Left renal pelvis (tissue), 4 donors: ENCODE data around the gene CDA. TPM values are rescaled to one million over a fixed set of nuclear protein-coding genes. Genes with fewer than 3 reads are reported as not detected.

Experiments
- DNase-seq, 4 donors: peaks; one replicate each; pipeline ENCODE4 v3.0.0-alpha.2; 2013; ENCODE audit warnings: low read depth in 4 of 4, low spot score in 3 of 4
- polyA plus RNA-seq, 4 donors: library from polyadenylated mRNA; unstranded; fragments of 120-200 nt; gene quantifications; one replicate each; pipeline ENCODE4 v1.2.1, GENCODE V29; 2013; ENCODE audit not compliant: insufficient read length in 4 of 4

Gene CDA
- polyA plus RNA-seq, 4 donors = 5.4 to 6.8 (median 5.9) TPM

DNA sequence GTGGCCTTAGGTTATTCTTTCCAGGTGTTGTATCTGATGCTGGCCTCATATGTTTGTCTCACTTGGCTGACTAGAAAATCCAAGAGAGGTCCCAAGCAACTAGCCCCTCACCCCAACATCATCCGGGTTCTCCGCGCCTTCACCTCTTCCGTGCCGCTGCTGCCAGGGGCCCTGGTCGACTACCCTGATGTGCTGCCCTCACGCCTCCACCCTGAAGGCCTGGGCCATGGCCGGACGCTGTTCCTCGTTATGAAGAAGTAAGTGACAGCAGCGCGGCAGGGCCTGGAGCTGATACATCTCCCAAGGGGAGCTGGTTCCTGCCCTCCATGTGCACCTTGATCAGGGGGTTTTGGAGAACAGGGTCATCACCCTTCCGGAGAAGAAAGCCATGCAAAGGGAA is 55.5 kb downstream of the CDA start:
- DNase-seq = no peak

DNA sequence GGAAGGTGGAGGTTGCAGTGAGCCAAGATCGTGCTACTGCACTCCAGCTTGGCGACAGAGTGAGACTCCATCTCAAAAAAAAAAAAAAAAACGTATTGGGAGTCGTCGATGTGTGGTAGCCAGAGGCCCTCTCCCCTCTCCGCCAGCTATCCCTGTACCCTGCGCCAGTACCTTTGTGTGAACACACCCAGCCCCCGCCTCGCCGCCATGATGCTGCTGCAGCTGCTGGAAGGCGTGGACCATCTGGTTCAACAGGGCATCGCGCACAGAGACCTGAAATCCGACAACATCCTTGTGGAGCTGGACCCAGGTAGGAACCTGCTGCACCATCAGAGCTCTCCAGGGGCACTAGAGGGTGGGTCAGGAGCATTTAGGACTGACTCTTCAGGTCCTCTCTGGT is 56.5 kb downstream of the CDA start:
- DNase-seq = no peak

DNA sequence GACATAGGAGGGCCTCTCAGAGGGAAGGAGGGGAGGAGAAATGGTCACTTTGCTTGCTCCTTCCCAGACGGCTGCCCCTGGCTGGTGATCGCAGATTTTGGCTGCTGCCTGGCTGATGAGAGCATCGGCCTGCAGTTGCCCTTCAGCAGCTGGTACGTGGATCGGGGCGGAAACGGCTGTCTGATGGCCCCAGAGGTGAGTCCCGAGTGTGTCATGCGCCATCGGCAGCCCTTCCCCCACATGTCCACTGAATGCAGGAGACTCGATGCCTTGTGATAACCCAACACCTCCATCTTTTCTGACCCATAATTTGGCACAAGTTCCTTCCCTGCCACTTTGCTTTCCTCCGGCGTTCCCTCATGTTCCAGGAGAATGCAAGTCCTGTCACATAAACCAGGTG is 59.5 kb downstream of the CDA start:
- no peak for DNase-seq

DNA sequence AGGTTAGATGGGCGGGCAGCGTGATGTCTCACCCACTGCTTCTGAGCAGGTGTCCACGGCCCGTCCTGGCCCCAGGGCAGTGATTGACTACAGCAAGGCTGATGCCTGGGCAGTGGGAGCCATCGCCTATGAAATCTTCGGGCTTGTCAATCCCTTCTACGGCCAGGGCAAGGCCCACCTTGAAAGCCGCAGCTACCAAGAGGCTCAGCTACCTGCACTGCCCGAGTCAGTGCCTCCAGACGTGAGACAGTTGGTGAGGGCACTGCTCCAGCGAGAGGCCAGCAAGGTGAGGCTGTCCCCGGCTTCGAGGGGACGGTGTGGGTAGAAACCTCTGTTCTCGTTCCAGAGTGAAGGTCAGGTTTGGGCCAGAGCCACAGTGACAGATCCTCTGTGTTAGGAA is 60.0 kb downstream of the CDA start:
- DNase-seq = no peak

DNA sequence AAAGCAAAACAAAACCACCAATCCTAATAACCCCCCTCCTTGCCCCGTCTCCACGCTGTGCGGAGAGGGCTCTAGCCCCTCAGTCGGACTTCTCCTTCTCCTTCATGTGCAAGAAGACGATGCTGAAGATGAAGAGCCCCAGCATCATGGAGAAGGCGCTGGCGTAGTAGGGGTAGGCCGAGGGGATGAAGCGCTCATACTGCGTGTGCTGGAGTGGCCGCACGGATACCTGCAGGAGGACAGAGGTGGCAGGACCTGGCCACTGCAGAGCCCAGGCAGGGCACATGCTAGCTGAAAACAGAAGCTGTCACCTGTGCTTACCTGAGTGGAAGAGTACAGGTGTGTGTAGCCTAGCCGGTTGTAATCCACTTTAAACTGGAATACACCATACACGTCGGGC is 63.4 kb downstream of the CDA start:
- DNase-seq = no peak

DNA sequence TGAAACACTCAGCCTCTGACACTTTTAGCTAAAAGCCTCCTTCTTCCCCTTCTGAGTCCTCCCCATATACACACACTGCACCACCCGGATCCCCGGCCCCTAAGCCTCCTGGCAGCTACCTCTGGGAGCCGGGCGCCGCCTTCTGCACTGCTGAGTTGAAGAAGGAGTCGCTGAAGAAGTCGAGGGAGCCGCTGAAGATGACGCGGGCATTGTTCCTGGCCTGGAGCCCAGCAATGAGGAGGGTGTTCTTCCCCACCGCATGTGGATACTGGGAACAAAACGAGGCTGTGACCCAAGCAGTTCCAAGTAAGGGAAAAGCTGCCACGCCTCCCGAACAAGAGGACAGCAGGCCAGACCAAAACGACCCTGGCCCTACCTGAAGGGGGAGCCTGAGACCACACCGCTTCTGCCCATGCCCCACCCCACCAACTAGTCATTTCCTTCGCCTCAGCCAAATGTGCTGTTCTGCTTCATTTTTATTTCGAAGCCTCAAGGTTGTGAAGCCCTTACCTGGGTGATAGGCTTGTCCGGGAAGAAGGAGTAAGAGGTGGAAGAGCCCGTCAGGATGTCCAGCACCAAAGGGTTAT is 65.3 kb downstream of the CDA start:
- DNase-seq = no peak

DNA sequence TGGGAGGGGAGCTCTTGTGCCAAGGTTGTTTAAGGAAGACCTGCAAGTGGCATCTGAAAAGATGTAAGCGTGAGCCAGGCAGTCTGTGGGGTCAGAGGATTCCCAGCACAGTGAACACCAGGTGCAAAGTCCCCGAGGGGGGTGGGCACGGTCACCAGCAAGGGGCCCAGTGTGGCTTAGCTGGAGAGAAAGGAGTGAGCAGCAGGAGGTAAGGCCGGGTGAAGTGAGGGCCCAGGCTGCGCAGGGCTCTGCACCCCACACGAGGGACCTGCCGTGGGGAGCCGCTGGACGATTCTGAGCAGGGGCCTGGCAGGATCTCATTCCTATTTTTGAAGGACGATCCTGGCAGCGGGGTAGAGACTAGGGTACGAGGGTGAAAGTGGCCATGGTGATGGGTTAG is 68.1 kb downstream of the CDA start:
- DNase-seq = no peak

DNA sequence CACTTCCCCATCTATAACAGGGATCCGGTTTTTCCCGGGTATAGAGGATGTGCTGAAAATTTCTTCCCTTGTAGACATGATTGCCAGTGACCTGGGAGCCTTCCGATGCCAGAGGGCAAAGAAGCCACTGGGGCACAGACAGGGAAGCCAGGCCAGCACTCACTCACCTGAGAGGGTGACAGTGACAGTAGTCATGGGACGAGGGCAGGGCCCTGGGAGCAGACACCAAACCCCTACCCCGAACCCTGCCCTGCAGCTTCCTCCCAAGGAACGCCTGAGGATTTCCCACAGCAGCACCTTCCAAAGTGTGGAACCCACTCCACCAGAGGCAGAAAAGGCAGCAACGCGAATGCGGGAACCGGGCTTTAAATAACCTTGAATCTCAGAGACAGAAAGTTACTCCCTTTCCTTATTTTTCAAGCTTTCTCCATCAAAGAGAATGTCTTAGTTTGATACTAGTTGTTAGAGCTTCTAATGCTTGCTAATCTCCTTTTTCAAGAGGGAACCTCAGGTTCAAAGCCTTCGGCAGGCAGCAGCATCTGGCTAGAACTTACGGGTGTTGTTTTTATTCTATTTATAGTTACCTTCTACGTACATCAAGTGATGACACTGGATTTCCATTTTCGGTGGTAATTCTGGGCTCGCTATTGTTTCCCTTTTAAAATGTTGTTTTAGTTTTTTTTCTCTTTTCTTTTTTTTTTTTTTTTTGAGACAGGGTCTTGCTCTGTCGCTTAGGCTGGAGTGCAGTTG is 69.4 kb downstream of the CDA start:
- DNase-seq = no peak

DNA sequence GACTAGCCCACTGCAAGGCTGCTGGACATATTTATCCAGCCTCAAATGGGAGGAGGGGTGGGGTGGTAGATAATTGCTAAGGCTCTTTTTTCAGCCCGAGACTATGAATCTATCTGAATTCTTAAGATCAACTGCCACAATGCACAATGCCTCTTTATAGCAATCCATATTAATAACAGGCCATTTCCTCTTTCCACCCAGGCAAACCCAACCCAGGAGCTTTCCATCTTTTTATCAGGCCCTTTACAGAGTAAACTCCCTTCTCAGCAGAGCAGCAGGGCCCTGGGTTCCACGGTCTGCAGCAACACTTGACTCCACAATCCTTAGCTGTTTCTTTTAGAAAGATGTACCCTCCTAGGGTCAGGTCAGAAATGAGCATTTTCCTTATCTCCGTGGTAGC is 71.5 kb downstream of the CDA start:
- no peak for DNase-seq

DNA sequence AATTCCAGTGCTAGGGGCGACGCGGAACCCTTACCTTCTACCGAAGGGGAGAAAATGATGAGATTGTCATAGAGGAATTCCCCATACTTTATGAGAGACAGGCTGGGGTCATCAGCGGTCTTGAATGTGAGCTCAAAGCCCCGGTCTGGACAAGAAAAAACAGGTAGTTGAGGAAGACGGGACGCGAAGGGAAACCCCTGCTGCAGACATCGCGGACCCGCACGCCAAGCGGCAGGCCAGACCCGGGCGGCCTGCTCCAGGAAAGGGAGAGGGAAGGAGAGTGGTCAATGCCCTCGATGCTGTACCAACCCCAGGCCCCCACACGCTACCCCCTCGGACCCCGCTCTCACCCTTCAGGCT is 71.9 kb downstream of the CDA start:
- DNase-seq = no peak

DNA sequence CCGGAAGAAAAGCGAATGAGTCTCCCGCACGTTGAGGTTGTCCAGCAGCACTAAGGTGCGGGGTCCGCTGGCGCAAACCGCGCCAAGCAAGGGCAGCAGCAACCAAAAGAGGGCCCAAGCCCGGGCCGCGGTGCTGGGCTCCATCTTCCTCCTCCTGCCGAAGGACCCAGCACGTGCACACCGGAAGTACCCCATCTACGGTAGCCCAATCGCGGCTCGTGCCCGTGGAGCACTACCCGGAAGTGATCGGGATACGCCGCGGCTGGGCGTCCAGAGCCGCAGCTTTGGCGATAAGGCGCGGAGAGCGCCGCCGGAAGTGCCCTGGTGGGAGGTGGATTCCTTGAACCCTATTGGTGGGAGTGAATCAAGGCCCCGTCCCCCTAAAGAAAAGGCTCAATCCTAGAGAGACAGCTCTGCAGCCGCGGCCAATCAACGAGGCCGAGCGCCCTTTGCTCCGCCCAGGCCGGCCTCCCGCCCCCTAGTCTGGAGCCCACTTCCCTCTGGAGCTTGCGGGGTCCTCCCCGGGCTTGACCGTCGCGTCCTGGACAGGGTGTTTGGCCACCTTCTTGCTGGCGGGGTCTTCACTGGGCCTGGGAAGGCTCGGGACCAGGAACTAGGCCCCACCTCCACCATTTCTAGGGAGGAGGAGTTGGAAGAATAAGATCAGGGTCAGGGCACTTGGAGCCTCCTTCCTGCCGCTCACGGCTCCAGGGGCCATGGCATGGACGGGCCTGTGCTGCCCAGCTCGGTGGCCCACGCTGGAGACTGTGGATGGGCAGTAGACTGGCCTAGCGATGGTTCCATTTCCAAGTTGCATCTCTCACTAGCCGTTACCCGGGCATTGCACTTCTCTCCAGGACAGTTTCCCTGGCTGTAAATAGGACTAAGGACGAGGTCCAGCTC is 72.6 kb downstream of the CDA start, which contains the start of gene DDOST:
TSS of gene DDOST (minus strand) at position 163 of the 903 bp plus-strand sequence. CDS start at position 144, 19 bp downstream.
- peak; percentile 92 to 96 (median 94) for DNase-seq

DNA sequence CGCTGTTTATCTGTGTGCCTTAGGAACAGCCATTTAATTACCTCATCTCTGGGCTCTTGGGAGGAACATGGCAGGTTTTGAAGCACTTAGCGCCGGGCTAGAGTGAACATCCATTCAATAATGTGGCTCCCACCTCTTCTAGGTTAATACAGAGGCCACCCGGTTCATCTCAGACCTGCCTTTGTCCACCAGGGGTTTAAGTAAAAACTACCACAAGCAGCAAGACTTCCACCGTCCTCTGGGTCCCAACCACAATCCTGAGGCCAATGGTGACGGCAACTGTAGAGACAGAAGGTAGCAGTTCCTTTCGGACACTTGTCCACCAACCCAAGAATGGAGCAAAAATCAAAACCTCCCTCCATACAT is 73.2 kb downstream of the CDA start:
- DNase-seq = no peak

DNA sequence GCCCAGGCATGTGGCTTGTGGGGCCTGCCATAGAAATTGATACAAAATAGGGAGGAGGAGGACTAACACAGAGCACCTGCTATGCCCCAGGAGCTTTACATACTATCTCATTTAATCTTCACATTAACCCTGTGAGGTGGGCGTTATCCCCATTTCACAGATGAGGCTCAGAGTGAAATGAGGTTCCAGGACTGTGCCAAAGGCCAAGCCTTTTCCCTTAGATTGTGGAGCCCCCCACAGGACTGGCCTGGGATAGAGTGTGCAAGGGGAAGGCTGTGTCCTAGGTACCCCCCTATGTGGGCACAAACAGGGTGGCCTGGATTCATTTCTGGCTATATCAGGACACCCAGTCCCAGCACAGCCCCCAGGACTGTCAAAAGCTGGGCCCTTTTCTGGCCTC is 74.5 kb downstream of the CDA start:
- no peak for DNase-seq

DNA sequence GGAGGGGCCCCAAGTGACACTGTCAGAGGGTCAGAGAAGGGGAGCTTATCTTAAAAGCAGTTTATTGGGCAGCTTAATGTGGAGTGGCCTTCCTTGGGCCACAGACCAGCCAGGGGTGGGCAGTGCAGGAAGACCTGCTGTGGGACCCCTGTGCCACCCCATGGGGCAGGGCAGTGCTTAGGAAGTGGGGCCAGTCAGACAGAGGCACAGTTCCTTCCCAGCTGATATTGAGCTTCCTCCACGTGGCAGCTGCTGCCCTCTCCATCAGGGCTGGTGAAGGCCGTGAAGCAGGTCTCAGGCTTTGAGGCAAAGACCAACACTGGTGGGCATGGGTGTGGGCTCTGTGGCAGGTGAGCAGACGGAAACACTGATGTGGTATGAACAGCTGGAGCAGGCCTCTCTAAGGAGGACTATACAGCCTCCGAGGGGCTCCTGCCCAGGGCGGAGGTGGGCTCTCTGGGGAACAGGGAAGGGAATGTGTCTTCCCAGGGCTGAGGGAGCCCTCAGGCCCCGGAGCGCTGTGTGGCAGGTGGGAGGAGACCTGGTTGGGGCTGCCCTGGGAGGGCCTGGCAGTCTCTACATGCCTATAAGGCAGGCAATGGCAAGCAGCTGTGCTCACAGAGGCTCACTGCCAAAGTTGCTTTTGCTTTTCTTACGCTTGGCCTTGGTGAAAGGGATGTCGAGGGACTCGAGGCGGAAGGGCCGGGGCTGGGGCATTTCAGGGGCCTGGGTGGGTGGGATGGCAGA is 75.2 kb downstream of the CDA start:
- no peak for DNase-seq

DNA sequence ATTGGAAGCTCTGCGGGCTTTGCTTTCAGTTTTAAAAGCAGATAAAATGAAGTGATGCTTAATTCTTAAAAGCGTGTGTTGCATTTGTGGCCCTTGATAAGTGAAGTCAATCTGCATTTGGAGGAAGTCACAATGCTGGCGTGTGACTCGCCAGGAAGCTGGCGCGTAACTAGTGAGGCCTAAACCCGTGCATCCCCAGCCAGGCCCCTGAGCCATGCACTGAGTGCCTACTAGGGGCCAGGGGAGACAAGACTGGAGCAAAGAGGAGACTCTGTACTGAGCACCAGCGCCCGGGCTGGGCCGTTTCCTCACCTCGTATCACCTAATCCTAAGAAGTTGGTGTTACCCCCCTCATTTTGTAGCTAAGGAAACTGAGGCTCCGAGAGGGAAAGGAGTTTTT is 76.8 kb downstream of the CDA start:
- DNase-seq = no peak

DNA sequence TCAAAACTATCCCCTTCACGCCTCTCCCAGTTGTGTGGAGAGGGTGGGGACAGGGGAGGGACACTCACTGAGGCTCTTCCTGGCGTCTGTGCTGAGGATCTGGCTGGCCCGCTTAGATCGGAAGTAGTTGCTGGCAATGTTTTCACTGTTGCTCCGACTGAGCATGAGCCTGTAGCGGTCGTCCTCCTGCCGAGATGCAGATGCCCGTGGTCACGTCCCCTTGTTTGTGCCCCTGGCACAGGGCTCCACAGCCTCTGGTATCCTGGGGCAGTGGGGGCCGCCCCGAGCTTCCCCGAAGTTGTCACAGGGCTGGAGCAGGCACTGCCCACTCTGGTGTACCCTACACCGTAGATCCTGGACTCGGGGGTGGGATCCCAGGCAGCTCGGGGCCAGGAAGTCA is 77.2 kb downstream of the CDA start:
- no peak for DNase-seq

DNA sequence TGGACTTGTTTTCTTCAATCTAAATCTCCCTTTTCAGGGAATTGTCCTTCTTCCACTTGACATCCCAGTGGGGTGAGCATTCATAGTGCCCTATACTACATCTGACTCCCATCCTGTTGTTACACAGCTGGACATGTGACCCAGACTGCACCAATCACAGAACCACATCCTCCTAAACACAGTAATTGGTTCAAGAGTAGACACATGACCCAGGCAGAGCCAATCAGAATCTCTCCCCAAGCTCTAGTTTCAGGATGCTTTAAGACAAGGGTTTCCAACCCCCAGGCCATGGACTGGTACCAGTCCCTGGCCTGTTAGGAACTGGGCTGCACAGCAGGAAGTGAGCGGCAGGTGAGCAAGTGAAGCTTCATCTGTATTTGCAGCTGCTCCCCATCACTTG is 77.9 kb downstream of the CDA start:
- DNase-seq = no peak
